GM12878 (cell line): ENCODE results near the gene NCL.

Source experiments
- EP300 ChIP-seq, 2 experiments: fragments of 150-350 bp in 1 of 2; IDR thresholded peaks; 2 replicates each; pipeline ENCODE4 v1.6.1; 2011 to 2012; ENCODE audit warnings: low read depth in 2 of 2, low read length in 2 of 2, borderline replicate concordance in 1 of 2, improper control_type of control experiment in 1 of 2, inconsistent platforms in 1 of 2; ENCODE audit not compliant: control insufficient read depth in 1 of 2
- EZH2 ChIP-seq: IDR thresholded peaks from 2 replicates; pipeline ENCODE4 v1.6.1; 2012; ENCODE audit warnings: low read depth, mild to moderate bottlenecking, control low read depth, inconsistent platforms, low read length, borderline replicate concordance; ENCODE audit not compliant: control insufficient read depth
- YY1 ChIP-seq: IDR thresholded peaks from 2 replicates; pipeline ENCODE4 v1.6.1; 2011; ENCODE audit warnings: low read depth, mild to moderate bottlenecking, low read length
- TF ChIP-seq, protein P1 (sequence below), 3 experiments: IDR thresholded peaks in 2 of 3; conservative IDR thresholded peaks in 1 of 3; 2 replicates each; pipeline ENCODE4 v1.5.1; 2011; ENCODE audit warnings: low read depth in 3 of 3, low read length in 3 of 3, mild to moderate bottlenecking in 3 of 3, control low read depth in 2 of 3, moderate library complexity in 2 of 3, inconsistent platforms in 1 of 3, mixed read lengths in 1 of 3; ENCODE audit not compliant: control insufficient read depth in 2 of 3, insufficient read depth in 1 of 3; ENCODE audit errors: extremely low read depth in 1 of 3
- TF ChIP-seq, protein P2 (sequence below): fragments of 450-650 bp; IDR thresholded peaks from 2 replicates; pipeline ENCODE4 v1.6.1; 2016; ENCODE audit warnings: mild to moderate bottlenecking, moderate library complexity, borderline replicate concordance

GRCh38 chr2:231467016-231467545 lies 2.8 kb upstream of the NCL start:
- TF ChIP-seq EZH2 (no peak), YY1 (no peak), EP300 (IDR thresholded peaks at IDR 0.05; ENCODE audit: borderline replicate concordance in 1 of 2, control insufficient read depth in 1 of 2, low read depth in 2 of 2, low read length in 2 of 2) (no peak)
- TF ChIP-seq, protein P1, sequence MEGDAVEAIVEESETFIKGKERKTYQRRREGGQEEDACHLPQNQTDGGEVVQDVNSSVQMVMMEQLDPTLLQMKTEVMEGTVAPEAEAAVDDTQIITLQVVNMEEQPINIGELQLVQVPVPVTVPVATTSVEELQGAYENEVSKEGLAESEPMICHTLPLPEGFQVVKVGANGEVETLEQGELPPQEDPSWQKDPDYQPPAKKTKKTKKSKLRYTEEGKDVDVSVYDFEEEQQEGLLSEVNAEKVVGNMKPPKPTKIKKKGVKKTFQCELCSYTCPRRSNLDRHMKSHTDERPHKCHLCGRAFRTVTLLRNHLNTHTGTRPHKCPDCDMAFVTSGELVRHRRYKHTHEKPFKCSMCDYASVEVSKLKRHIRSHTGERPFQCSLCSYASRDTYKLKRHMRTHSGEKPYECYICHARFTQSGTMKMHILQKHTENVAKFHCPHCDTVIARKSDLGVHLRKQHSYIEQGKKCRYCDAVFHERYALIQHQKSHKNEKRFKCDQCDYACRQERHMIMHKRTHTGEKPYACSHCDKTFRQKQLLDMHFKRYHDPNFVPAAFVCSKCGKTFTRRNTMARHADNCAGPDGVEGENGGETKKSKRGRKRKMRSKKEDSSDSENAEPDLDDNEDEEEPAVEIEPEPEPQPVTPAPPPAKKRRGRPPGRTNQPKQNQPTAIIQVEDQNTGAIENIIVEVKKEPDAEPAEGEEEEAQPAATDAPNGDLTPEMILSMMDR (IDR thresholded peaks at IDR 0.05 in 2 of 3, conservative IDR thresholded peaks at IDR 0.05 in 1 of 3; ENCODE audit: control insufficient read depth in 2 of 3, extremely low read depth in 1 of 3, insufficient read depth in 1 of 3, low read depth in 3 of 3, low read length in 3 of 3) = no peak
- TF ChIP-seq, protein P2, sequence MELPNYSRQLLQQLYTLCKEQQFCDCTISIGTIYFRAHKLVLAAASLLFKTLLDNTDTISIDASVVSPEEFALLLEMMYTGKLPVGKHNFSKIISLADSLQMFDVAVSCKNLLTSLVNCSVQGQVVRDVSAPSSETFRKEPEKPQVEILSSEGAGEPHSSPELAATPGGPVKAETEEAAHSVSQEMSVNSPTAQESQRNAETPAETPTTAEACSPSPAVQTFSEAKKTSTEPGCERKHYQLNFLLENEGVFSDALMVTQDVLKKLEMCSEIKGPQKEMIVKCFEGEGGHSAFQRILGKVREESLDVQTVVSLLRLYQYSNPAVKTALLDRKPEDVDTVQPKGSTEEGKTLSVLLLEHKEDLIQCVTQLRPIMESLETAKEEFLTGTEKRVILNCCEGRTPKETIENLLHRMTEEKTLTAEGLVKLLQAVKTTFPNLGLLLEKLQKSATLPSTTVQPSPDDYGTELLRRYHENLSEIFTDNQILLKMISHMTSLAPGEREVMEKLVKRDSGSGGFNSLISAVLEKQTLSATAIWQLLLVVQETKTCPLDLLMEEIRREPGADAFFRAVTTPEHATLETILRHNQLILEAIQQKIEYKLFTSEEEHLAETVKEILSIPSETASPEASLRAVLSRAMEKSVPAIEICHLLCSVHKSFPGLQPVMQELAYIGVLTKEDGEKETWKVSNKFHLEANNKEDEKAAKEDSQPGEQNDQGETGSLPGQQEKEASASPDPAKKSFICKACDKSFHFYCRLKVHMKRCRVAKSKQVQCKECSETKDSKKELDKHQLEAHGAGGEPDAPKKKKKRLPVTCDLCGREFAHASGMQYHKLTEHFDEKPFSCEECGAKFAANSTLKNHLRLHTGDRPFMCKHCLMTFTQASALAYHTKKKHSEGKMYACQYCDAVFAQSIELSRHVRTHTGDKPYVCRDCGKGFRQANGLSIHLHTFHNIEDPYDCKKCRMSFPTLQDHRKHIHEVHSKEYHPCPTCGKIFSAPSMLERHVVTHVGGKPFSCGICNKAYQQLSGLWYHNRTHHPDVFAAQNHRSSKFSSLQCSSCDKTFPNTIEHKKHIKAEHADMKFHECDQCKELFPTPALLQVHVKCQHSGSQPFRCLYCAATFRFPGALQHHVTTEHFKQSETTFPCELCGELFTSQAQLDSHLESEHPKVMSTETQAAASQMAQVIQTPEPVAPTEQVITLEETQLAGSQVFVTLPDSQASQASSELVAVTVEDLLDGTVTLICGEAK = no peak
